Vagina (tissue), 2 donors: ENCODE data around the gene FOXF2.

ENCODE experiments used
- POLR2A ChIP-seq, 2 donors: fragments of 450-650 bp; IDR thresholded peaks; one replicate each; pipeline ENCODE4 v1.6.1; 2017; ENCODE audit warnings: antibody characterized with exemption in 2 of 2, mild to moderate bottlenecking in 2 of 2, moderate library complexity in 2 of 2
- TF ChIP-seq, protein P1 (sequence below), 3 experiments: fragments of 450-650 bp in 2 of 3; fragments of 200-600 bp in 1 of 3; sonication (generic) in 1 of 3; IDR thresholded peaks; one replicate each; pipeline ENCODE4 v1.5.1; 2017 to 2019; ENCODE audit warnings: antibody characterized with exemption in 3 of 3, mild to moderate bottlenecking in 2 of 3, moderate library complexity in 2 of 3

- TF ChIP-seq, protein P1, sequence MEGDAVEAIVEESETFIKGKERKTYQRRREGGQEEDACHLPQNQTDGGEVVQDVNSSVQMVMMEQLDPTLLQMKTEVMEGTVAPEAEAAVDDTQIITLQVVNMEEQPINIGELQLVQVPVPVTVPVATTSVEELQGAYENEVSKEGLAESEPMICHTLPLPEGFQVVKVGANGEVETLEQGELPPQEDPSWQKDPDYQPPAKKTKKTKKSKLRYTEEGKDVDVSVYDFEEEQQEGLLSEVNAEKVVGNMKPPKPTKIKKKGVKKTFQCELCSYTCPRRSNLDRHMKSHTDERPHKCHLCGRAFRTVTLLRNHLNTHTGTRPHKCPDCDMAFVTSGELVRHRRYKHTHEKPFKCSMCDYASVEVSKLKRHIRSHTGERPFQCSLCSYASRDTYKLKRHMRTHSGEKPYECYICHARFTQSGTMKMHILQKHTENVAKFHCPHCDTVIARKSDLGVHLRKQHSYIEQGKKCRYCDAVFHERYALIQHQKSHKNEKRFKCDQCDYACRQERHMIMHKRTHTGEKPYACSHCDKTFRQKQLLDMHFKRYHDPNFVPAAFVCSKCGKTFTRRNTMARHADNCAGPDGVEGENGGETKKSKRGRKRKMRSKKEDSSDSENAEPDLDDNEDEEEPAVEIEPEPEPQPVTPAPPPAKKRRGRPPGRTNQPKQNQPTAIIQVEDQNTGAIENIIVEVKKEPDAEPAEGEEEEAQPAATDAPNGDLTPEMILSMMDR (IDR thresholded peaks at IDR 0.05): no peak
- no peak for TF ChIP-seq POLR2A (IDR thresholded peaks at IDR 0.05)
These were observed 26.9 kb downstream of the FOXF2 start for GRCh38 chr6:1416191-1416760.
